GM18508 (cell line): Measurements from ENCODE around the gene CYP2R1.

Experiments
- ATAC-seq: cut with Tn5 transposase; IDR thresholded peaks from one replicate; pipeline ENCODE4 v1.9.1; 2021; ENCODE audit warnings: moderate number of reproducible peaks; ENCODE audit not compliant: insufficient read depth, unreplicated experiment

Gene CYP2R1, protein sequence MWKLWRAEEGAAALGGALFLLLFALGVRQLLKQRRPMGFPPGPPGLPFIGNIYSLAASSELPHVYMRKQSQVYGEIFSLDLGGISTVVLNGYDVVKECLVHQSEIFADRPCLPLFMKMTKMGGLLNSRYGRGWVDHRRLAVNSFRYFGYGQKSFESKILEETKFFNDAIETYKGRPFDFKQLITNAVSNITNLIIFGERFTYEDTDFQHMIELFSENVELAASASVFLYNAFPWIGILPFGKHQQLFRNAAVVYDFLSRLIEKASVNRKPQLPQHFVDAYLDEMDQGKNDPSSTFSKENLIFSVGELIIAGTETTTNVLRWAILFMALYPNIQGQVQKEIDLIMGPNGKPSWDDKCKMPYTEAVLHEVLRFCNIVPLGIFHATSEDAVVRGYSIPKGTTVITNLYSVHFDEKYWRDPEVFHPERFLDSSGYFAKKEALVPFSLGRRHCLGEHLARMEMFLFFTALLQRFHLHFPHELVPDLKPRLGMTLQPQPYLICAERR

GRCh38 chr11:14892036-14892556 is at the start of gene CYP2R1:
CYP2R1 (minus strand) TSS chr11:14892231; CDS start chr11:14892205, 26 bp downstream.
- peak; percentile 88 for ATAC-seq

DNA sequence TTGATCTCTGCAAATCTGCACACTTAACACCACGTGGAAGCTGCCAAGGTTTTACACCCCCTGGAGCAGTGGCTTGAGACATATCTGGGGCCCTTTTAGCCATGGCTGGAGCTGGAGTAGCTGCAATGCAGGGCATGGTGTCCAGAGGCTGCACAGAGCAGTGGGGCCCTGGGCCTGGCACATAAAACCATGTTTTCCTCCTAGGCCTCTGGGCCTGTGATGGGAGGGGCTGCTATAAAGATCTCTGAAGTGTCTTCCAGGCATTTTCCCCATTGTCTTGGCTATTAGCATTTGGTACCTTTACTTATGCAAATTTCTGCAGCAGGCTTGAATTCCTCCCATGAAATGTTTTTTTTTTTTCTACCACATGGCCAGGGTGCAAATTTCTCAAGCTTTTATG is 46.9 kb upstream of the CYP2R1 start:
- no peak for ATAC-seq

- ATAC-seq, result no peak
These were observed 42.8 kb upstream of the CYP2R1 start for GRCh38 chr11:14934641-14935351.

GRCh38 chr11:14932447-14932846 is 40.4 kb upstream of the CYP2R1 start:
- ATAC-seq, result no peak

DNA sequence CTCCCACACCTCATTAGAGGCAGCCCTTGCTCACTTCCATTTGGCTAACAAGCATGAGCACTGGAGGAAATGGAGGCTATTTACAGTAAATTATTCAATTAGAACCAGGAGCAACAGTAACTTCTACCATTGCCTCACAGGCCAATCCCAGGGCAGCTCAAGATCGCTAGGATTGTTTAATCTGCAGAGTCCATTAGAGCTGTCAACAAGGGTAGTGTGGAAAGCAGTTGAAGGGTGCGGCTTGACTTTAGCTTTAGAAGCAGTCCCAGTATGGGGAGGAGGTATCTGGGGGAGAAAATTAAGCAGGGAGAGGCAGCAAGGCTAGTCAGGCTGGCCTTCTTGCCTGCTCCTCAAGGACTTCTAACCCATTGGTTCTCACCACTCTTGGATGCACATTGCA is 38.3 kb upstream of the CYP2R1 start:
- ATAC-seq, result no peak

GRCh38 chr11:14927146-14927545 is 35.1 kb upstream of the CYP2R1 start:
- ATAC-seq, result no peak

- ATAC-seq, result no peak
These were observed 32.3 kb upstream of the CYP2R1 start for GRCh38 chr11:14924318-14924717.

DNA sequence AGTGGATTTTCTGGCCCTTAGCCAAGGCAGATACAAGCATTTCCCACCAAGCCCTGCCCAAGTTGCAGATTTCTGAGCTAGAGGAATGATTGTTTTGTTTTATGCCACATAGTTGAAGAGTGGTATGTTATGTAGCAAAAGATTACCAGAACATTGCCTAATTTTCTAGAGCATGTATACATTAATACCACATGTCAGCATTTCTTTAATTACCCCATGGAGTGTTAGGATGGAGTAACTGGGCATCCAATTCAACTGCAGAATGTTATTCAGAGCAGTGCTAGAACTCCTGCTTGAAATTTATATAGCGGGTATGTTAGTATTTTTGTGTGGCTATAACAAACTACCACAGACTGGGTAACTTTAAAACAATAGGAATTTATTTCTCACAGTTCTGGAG is 24.4 kb upstream of the CYP2R1 start:
- no peak for ATAC-seq

DNA sequence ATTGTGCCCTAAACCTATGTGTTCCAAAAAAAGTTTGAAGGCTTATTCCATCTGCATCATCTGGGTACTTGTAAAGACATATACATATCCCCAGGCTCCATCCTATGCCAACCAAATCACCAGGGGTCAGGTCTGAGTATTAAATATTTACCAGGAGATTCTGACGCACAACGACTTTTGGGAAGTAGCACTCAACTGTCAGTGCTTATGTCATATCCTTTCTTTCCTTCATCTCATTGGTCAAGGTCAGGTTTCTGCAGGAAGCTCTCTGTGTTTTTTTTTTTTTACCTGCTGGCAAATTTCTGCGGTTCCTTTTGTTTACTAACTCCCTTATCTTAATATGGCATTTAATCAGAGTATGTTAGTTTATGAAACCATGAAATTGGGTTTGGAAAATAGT is 22.5 kb upstream of the CYP2R1 start:
- no peak for ATAC-seq

- ATAC-seq, result no peak
These were observed 16.3 kb upstream of the CYP2R1 start for GRCh38 chr11:14908214-14908880.

- no peak for ATAC-seq
These were observed 15.6 kb upstream of the CYP2R1 start for GRCh38 chr11:14907411-14908213.

DNA sequence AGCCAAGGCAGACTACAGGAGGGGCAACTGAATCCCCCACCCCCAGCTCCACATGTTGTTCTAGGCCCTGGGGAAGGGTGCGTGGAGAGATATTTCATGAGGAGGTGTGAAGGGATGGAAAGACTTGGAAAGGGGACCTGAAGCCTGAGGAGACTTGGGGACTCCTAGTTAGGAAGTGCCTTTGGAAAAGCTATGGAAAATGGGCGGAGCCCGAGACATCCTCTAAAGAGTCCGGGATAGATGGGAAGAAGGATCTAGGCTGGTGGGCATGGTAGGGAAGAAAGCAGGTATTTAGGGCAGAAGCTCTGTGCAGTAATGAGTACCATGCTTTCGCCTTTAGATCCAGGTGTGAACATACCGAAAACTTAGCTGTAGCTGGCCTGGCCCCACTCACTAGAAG is 15.0 kb upstream of the CYP2R1 start:
- no peak for ATAC-seq

DNA sequence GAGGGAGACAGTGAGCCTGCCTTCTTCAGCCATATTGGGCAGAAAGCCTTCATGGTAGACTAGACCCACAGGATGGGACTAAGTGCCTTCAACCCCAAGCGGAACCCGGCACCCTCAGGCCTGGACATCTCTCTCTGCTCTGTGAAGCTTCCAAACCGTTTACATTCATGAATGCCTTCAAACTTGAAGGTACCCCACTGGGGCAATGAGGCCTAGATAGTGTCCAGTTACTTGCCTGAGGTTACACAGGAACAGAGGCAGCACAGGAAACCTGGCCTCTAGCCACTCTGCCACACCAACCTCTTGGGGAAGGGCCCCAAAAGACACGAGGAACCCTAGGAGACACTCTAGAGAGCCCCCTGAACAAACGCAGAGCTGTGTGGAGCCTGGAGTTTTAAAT is 14.5 kb upstream of the CYP2R1 start:
- no peak for ATAC-seq

DNA sequence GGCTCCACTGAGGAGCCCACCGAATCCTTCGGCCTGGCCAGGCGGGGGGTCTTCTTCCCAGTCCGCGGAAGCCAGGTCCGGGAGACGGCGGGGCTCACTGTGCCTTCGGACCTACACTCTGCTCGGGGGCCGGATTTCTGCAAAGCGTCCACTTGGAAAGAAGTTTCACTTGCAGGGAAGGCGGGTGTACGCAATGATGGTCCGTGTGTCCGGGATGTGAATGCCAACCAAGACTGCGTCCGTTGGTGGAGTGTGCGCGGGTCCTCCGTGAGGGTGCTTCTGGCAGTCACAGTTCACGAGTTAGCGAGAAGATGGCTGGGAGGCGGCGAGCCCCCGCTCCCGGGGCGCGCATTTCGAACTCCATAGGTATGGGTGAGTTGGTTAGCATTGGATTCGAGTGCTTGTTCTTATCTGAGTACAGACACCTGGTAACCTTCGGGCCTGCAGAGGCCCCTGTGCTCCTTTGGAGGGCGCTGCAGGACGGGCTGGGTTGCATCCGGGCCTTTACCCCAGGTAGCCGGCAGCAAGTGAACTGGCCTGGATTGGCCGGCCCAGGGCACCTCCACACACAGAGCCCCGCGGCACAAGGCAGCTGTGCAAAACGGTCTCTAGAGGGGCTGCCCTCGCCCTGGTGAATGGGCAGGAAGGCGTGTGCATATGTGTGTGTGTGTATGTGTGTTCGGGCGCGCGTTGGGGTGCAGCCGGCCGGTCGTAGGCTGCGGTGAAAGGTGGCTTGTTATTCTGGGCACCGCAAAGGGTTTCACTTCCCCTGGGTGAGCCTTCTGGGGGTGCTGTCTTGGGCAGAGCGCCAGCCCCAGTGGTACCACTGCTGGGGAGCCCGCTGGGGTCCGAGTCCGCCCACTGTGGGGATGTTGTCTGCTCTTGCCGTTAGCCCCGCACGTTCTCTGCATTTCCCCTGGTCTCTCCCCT is 13.3 kb upstream of the CYP2R1 start:
- peak; percentile 52 for ATAC-seq

- no peak for ATAC-seq
These were observed 12.7 kb upstream of the CYP2R1 start for GRCh38 chr11:14904745-14905103.

DNA sequence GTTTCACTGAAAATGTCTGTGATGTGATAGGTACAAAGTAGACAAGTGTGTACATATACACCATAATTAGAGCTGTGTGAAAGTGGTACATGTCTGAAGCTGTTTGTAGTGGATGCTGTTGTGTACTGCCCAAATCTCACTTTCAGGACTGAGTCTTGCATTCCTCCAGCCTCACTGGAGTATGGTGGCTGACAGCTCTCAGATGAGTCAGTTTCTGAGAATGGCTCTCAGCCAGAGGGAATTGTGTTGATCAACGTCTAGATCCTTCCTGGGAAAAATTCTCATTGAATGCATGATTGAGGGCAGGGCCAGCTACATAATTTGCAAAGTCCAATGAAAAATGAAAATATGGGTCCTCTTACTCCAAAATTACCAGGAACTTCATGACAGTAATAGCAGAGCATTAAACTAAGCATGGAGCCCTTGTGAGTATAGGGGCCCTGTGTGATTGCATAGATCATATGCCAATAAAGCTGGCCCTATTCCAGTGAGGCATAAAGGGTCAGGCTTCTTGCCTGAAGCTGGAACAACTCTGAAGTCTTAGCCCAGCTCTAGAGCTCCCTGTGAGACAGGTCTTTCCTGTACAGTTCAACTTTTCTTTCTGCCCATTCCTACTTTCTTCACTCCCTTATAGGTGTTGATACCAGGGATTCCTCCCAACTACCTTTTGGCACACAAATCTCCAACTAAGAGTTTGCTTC is 10.8 kb upstream of the CYP2R1 start:
- no peak for ATAC-seq

- ATAC-seq, result no peak
These were observed 6.9 kb upstream of the CYP2R1 start for GRCh38 chr11:14898906-14899305.

GRCh38 chr11:14898355-14898754 is 6.3 kb upstream of the CYP2R1 start:
- ATAC-seq, result no peak
